Ishikawa (cell line): Measurements from ENCODE around the gene BHMT.

Experiments
- CEBPB ChIP-seq: IDR thresholded peaks from 2 replicates; pipeline ENCODE4 v1.6.1; 2012
- CREB1 ChIP-seq: IDR thresholded peaks from 2 replicates; pipeline ENCODE4 v1.6.1; 2012; ENCODE audit warnings: low read depth
- EP300 ChIP-seq: IDR thresholded peaks from 2 replicates; pipeline ENCODE4 v1.6.1; 2012; ENCODE audit warnings: borderline replicate concordance
- NFIC ChIP-seq: IDR thresholded peaks from 2 replicates; pipeline ENCODE4 v1.6.1; 2012
- RAD21 ChIP-seq: IDR thresholded peaks from 2 replicates; pipeline ENCODE4 v1.6.1; 2012; ENCODE audit warnings: low read depth
- TAF1 ChIP-seq: IDR thresholded peaks from 2 replicates; pipeline ENCODE4 v1.6.1; 2012; ENCODE audit warnings: low read depth, mild to moderate bottlenecking
- YY1 ChIP-seq: IDR thresholded peaks from 2 replicates; pipeline ENCODE4 v1.6.1; 2012; ENCODE audit warnings: low read depth
- ZBTB7A ChIP-seq: IDR thresholded peaks from 2 replicates; pipeline ENCODE4 v1.6.1; 2012; ENCODE audit warnings: low read depth
- TF ChIP-seq, protein P1 (sequence below): IDR thresholded peaks from 2 replicates; pipeline ENCODE4 v1.6.1; 2012; ENCODE audit warnings: low read depth, mild to moderate bottlenecking

DNA sequence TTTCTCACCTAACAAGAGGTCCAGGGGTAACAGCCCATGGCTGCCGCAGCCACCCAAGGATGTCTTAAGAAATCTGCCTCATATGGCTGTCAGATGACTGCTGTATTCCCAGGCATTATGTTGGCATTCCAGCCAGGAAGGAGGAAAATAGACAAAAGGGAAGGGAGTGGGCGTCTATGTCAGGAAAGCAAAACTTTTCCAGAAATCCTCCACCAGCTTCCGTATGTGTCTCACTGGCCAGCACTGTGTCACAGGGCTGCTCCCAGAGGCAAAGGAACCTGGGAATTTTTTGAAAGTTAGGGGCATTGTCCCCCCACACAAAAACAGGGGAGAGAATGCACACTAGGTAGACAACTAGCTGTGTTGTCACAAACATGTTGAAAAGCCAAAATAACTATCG, 34.8 kb upstream of the BHMT start:
- no peak for TF ChIP-seq CREB1
- TF ChIP-seq YY1 = no peak
- no peak for TF ChIP-seq RAD21
- no peak for TF ChIP-seq EP300
- TF ChIP-seq, protein P1, sequence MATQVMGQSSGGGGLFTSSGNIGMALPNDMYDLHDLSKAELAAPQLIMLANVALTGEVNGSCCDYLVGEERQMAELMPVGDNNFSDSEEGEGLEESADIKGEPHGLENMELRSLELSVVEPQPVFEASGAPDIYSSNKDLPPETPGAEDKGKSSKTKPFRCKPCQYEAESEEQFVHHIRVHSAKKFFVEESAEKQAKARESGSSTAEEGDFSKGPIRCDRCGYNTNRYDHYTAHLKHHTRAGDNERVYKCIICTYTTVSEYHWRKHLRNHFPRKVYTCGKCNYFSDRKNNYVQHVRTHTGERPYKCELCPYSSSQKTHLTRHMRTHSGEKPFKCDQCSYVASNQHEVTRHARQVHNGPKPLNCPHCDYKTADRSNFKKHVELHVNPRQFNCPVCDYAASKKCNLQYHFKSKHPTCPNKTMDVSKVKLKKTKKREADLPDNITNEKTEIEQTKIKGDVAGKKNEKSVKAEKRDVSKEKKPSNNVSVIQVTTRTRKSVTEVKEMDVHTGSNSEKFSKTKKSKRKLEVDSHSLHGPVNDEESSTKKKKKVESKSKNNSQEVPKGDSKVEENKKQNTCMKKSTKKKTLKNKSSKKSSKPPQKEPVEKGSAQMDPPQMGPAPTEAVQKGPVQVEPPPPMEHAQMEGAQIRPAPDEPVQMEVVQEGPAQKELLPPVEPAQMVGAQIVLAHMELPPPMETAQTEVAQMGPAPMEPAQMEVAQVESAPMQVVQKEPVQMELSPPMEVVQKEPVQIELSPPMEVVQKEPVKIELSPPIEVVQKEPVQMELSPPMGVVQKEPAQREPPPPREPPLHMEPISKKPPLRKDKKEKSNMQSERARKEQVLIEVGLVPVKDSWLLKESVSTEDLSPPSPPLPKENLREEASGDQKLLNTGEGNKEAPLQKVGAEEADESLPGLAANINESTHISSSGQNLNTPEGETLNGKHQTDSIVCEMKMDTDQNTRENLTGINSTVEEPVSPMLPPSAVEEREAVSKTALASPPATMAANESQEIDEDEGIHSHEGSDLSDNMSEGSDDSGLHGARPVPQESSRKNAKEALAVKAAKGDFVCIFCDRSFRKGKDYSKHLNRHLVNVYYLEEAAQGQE = no peak
- no peak for TF ChIP-seq TAF1
- TF ChIP-seq ZBTB7A = no peak
- no peak for TF ChIP-seq NFIC
- no peak for TF ChIP-seq CEBPB
